ENCODE data around the gene EVL.
"Not testable (repeated sequence)": the region's sequence is repeated elsewhere in the genome, so short reads cannot be mapped to it uniquely, and the experiment has no call there.

EVL gene

DNA sequence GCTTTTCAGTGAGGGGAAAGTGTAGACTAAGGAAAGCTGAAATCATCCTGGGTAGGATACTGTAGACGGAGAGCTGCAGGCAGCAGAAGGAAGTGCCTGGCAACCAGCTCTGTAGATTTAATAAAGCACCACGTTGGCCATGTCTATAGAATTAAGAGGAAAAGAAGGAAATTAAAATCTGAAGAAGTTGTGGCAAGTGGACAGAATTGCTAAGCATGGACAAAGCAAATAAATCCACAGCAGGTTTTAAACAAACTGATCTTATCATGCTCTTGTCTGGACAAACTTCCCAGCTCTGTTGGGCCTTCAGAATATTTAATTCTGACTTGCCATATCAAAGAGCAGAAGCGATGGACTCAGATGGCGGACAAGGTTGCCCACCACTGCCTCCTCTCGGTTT is 27.2 kb upstream of the EVL start:
- DNase-seq (ENCODE audit: low read depth, low spot score) = no peak

DNA sequence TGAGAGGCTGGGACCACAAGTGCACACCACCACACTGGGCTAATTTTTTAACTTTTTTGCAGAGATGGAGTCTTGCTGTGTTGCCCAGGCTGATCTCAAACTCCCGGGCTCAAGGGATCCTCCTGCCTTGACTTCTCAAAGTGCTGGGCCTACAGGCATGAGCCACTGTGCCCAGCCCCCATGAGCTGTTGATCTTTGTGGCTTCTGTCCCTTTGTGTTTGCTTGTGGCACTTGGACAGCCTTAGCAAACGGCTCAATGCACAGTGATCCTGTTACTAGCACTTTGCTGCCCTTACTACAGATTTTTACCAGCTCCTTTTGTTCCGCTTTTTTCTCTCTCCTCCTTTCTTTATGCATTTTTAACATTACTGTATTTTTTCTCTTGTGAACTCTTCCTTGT is 25.3 kb upstream of the EVL start:
- no peak for DNase-seq (ENCODE audit: low read depth, low spot score)

DNA sequence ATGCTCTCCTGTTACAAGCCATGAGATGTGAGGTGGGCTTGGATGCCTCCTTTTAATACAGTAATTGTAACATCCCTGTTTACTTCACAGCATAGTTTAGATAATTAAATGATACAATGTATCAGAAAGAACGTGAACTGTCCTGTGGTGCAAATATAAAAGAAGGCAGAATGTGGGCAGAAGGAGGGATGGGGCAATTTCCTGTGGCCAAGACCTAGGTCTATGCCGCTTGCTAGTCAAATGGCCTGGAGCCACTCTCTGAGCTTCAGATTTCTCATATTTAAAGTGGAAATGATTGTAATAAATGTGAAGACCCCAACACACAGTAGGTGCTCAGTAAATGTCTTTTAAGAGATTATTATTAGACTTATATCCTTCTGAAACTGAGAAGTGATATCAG is 24.0 kb upstream of the EVL start:
- no peak for DNase-seq (ENCODE audit: low read depth, low spot score)

DNA sequence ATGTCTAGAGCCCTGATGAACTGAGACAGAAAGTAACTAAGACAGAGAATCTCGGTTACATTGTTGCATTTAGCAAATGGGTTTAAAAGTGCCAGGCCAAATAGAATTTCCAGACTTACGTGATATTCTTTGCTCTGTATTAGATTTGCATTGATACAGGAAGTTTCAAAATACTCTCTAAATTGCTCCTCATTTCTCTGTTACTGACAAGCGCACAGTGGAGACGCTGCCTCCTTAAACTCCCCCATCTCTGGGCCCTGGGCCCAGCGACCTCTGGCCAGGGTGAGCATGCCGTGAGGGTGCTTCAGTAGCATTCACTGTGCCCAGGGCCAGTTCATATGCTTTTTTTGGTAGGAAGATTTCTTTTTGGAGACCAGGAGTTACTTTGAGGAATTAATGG is 22.9 kb upstream of the EVL start:
- DNase-seq (ENCODE audit: low read depth, low spot score) = no peak

DNA sequence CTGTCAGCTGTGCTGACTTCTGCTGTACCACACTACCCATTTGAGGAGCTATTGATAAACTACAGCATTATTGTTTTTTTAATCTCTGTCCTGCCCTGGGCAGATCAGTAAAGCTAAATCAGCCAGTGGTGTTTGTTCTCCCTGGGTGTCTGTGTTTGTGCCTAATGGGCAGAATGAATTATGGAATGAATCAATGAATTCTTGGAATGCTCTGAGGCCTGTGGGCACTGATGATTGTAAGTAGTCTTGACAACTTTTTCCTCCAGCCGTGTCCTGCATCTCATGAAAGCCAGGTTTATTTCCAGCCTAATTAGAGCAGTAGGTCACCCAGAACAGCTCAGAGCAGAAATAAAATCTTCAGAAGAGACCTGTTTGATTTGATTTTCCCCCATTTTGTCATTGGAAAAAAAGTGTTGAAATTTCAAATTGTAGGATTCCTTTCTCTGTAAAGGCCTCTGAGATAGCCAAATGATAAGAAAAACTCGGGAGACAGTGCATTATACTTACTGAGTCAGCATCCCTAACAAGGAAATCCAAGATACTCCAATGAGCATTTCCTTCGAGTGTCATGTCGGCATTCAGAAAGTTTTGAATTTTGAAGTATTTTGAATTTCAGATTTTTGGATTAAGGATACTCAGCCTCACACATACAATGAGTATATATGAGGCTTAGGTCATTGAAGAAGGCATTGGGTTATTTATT is 19.4 kb upstream of the EVL start:
- DNase-seq (ENCODE audit: low read depth, low spot score) = no peak

DNA sequence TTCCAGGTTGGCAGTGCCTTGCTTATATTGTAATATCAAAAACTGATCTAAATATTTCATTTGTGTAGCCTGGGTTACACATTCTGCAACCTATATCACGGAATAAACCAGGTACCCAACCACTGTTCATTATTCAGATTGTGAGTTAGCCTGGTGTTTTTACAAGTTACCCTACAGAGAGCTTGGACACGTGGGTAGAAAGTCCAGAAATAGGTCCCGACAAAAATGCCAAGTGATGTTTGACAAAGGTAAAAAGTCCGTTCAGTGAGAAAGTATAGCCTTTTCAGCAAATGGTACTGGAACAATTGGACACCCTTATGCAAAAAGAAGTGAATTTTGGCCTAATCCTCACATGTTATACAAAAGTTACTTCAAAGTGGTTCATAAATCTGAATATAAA is 17.6 kb upstream of the EVL start:
- DNase-seq (ENCODE audit: low read depth, low spot score) = no peak

DNA sequence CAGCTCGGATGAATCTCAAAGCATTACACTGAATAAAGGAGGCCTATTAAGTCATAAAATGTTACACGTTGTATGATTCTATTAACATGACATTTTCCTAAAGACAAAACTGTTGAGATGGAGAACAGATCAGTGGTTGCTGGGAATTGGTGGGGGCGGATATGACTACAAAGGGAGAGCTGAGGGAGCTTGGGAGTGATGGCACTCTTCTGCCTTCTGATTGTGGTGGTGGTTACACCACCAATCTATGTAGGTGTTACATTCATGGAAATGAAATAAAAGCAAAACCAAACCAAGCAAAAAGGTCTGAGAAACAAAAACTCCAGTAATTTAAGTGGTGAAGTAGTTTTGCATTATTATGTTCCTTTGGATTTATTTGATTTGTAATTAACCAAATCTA is 16.4 kb upstream of the EVL start:
- DNase-seq (ENCODE audit: low read depth, low spot score) = no peak

DNA sequence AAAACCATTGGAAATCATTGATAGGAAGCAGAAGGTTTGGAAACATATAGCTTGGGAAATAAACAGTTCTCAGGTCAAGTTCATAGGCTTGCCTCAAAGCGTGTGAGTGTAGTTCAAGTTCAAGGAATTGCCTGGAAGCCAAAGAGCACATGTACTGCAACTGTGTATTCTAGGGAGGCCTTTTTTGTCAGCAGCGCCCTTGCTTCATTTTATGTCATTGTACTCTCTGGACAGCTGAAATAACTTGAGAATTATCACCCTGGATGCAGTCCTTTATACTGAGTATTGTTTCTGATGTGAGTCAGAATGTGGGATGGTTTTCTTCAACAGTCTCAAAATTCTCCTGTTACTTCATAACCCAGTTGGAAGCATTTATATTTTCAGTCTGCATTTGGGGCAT is 16.0 kb upstream of the EVL start:
- DNase-seq (ENCODE audit: low read depth, low spot score) = no peak

DNA sequence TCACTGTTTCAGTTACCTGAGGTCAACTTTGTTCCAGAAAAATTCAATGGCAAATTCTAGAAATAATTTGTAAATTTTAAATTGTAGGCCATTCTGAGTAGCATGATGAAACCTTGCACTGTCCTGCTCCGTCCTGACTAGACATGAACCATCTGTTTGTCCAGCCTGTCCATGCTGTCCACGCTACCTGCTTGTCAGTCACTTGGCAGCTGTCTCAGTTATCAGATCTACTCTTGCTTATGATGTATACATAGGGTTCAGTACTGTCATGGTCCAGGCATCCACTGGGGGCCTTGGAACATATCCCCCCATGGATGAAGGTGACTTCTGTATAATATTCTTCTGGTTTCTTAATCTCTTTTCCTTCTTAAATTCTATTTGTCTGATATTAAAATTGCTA is 14.1 kb upstream of the EVL start:
- DNase-seq (ENCODE audit: low read depth, low spot score) = no peak

DNA sequence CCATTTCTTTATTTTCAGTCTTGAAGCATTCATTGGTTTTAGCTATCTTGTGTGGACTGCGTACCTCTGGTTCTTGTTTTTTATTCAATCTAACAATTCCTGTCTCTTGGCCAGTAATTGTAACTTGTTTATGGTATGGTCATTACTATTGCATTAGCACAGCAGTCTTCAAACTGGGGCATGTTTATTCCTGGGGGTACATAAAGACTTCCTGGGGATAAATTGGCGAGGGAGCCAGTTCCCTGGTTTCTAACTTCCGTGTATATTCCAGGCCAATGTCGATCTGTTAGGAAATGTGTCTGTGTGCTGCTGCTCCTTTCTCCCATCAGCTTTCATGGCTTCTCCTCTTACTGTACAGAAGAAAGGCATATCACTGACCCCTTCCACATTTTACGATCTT is 13.7 kb upstream of the EVL start:
- no peak for DNase-seq (ENCODE audit: low read depth, low spot score)

DNA sequence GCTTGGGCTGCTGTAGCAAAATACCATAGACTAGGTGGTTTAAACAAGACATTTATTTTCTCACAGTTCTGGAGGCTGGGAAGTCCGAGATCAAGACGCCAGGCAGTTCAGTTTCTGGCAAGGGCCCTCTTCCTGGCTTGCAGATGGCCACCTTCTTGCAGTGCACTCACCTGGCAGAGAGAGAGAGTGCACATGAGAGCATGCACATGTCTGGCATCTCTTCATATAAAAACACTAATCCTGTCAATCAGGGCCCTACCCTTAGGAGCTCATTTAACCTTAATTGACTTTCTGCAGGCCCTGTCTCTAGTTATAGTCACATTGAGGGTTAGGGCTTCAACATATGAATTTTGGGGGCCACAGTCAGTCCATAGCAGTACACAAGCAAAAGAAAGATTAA is 12.4 kb upstream of the EVL start:
- DNase-seq (ENCODE audit: low read depth, low spot score) = no peak

DNA sequence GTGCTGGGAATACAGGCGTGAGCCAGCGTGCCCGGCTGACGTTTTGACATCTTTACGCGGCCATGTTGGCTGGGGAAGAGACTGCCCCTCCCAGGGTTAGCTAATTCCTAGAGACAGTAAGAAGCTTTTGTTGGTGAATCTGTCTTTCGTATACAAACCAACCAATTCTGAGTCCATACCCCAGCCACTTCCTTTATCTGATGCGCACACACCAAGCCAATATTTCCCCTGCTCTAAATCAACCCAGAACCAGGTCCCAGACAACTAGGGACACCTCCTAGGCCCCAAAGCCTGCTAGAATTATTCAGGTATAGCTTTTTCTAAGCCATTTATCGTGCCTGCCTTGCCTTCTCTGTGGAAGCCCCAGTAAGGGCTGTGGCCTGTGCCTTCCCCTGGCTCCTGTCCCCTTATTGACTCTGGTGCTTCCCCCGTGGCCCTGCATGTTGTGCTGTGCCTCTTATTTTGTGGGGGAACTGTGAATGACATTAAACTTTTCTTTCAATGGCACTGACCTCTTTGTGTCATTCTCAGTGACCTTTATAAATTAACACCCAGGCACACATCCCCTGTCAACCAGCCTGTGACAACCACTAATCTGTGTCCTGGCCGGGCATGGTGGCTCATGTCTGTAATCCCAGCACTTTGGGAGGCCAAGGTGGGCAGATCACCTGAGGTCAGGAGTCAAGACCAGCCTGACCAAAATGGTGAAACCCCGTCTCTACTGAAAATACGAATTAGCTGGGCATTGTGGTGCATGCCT is 10.7 kb upstream of the EVL start:
- DNase-seq (ENCODE audit: low read depth, low spot score) = no peak

DNA sequence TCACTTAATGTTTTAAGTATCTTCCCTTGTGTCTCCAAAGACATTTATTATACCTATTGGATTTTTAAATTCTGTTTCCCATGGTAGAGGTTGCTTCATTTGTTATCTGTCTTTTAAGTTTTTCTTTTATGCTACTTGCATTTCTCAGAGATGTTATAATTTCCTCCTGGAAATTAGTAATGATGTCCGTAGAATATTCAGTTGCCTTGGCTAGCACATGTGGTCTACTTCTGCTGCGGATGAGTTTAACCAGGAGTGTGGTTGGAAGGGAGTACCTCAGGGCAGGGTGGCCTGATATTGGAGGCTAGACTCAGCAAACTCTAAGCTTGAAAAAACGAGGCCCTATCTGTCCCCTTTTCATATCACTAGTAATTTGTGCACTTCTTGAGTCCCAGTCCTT is 8.8 kb upstream of the EVL start:
- no peak for DNase-seq (ENCODE audit: low read depth, low spot score)

DNA sequence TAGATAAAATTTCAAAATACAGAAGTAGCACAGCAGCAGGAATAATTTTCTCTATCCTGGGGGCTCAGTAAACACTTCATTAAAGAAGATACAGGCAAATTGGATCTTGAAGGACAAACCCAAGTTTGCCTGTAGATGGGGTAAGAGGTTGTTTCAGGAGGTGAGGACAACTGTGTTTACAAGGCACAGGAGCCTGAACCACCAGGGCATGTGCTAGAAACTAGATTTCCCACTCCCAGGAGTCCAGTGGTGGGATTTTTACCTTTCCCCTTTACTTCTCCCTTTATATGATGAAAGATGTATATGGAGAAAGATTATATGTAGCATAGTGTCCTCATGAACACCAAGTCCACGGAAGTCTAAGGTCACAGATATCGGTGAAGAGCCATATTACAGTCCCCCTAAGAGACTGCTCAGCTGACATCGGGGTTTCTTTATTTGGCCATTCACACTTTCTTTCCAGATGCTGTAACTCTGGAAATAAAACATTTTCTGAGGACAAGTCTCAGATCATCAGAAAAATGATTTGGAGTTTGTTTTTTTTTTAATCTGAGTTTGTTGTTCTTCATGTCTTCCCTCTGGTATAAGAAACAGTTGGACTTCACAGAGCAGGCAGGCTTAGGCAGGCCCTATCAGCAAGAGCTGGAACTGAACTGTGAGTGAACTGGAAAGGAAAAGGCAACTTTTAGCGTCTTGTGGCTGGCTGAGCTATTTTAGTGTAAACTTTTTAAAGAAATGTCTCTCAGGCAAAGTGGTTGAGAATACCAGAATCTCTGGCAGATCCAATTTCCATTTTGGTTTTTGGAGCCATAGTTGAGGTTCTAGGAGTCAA is 8.0 kb upstream of the EVL start:
- DNase-seq (ENCODE audit: low read depth, low spot score) = no peak

DNA sequence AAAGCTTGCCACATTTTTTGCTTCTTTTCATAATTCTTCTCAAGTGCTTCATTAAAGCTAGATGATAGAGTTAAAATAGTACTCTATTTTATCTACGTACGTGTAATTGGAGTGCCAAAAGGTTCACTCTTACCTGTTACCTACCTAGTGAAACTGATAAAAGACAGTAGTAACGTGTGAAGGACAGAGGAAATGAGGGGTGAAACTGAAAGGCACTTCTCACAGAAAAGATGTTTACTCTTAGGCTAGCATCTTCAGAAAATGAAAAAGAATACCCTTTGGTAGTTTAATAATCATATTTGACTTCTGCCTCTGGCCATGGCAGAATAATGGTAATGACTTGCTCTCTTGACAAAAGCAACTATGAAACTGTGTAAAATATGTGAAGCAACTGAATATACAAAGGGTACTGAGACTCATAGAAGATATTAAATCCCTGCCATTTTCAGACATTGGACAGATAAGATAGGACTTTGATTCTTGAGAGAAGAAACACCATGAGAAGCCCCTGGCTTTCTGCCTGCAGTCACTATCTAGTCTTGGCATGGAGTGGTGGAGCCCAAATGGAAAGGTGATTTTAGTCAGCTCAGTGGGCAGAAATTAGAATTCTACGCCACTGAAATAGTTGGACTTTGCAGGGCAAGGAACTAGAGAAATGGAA is 6.3 kb upstream of the EVL start:
- no peak for DNase-seq (ENCODE audit: low read depth, low spot score)

DNA sequence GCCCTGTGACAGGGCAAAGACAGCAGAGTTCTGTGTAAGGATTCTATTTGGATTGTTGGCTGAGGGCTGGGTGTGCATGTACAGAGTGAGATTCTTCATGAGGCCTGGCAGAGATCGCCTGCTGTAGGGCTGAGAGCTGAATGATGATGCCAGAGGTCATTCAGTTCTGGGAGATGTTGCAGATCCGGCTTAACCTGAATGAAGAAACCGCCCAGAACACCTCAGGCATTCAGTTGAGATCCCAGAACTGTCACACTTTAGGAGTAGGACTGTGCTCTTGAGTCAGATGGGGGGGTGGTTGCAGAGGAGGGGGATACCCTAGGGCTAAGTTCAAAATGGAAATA is 5.8 kb upstream of the EVL start:
- no peak for DNase-seq (ENCODE audit: low read depth, low spot score)

DNA sequence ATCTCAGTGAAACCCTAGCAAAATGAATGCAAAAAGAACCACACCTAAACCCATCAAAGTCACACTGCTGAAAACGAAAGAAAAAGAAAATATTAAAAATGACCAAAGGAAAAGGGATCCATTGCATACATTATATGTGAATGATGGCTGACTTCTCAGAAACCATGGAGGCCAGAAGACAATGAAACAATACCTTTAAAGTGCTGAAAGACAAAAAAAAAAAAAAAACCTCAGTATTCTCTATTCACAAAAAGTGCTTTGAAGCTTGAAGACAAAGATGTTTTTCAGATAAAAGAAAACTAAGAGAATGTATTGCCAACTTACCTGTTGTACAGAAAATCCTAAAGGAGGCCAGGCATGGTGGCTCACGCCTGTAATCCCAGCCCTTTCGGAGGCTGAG is 4.5 kb upstream of the EVL start:
- DNase-seq (ENCODE audit: low read depth, low spot score) = no peak

DNA sequence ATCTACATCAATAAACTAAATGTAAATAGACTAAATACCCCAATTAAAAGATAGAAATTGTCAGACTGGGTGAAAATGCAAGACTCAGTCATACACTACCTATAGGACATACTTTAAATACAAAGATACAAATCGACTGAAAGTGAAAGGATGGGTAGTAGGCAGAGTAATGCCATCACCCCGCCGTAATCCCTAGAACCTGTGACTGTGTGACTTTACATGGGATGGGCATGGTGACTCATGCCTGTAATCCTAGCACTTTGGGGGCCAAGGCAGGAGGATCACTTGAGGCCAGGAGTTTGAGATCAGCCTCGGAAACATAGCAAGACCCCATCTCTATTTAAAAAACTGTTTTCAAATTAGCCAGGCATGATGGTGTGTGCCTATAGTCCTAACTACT is 2.6 kb upstream of the EVL start:
- no peak for DNase-seq (ENCODE audit: low read depth, low spot score)

DNA sequence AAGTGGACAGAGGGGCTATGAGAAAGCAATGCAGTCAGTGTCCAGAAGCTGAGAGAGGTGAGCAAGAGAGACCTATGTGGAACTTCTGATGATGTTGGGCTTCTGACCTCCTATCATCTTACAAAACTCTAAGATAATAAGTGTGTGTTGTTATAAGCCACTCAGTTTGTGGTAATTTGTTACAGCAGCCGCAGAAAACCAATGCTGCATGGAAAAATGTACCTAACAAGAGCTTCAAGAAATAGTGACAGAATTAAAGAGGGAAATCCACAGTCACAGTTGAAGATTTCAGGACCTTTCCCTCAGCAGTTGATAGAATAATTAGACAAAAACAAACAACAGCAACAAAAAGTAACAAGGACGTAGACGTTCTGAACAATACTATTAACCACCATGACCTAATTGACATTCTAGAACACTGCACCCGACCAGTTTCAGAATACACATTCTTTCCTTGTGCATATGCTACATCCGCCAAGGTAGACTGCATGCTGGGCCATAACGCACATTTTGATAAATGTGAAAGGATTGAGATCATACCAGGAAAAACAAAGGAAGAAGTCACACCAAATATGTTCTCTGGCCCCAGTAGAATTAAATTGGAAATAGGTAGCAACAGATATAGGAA is 1.8 kb upstream of the EVL start:
- DNase-seq (ENCODE audit: low read depth, low spot score) = no peak

DNA sequence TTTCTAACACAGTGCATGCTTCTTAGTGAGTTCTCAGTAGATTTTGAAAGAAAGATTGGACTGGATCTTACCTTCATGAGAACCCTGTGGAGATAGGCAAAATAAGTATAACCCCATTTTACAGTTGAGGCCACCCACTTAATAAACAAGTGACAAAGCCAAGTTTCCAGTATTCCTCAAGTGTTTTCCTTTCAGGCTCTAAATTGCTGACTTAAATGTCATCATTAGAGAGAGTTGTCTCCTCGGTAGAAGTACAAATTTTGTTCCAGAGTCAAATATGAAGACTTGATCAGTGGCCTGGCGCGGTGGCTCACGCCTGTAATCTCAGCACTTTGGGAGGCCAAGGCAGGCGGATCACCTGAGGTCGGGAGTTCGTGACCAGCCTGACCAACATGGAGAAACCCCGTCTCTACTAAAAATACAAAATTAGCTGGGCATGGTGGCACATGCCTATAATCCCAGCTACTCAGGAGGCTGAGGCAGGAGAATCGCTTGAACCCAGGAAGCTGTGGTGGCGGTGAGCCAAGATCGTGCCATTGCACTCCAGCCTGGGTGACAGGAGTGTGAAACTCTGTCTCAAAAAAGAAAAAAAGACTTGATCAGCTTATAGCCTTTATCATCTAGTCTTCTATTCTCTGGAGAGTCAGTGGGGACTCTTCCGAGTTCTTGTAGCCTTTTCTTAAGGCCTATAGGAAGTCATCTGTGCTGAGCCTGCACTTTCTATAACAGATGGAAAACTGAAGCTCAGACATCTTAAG is 708 bp upstream of the EVL start:
- not testable (repeated sequence) for DNase-seq (ENCODE audit: low read depth, low spot score)

DNA sequence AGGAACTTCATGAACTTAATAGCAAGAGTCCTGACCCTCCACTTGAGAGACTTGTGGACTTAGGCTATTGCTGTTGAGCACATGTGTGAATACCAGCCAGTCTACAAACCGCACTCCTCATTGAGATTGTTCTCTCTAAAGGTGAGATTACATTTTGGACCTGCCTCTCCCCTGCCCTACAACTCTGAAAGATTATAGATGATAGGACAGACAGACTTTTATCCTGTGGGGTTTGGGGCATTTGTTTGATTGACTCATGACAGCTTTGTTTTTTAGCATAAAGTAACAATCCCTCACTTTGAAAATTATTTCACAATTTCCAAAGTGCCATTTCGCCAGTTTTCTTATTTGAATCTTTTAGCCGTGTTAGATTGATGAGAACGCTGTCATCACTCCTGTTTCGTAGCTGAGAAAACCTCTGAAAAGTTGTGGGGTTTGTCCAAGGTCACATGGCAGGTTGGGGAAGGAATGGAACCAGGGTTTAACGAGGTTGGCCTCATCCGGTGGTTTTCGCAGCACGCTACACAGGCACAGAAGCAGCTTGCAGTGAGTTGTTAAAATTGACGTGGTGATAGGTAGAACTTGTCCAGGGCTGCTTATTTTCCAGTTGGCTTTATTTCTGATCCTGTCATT is 836 bp downstream of the EVL start:
- peak; percentile 59 for DNase-seq (ENCODE audit: low read depth, low spot score)
